22Rv1 (cell line): ENCODE results near the gene SIX4.

ENCODE experiments used
- H3K27ac ChIP-seq: fragments of 450-650 bp; 2 replicates; pipeline ENCODE4 v1.5.1; 2017
- ZFX ChIP-seq: fragments of 450-650 bp; IDR thresholded peaks from 2 replicates; pipeline ENCODE4 v1.6.1; 2017; ENCODE audit warnings: antibody characterized with exemption, borderline replicate concordance
- TF ChIP-seq, protein P1 (sequence below): fragments of 450-650 bp; IDR thresholded peaks from 2 replicates; pipeline ENCODE4 v1.5.1; 2017; ENCODE audit warnings: mild to moderate bottlenecking

Gene SIX4

DNA sequence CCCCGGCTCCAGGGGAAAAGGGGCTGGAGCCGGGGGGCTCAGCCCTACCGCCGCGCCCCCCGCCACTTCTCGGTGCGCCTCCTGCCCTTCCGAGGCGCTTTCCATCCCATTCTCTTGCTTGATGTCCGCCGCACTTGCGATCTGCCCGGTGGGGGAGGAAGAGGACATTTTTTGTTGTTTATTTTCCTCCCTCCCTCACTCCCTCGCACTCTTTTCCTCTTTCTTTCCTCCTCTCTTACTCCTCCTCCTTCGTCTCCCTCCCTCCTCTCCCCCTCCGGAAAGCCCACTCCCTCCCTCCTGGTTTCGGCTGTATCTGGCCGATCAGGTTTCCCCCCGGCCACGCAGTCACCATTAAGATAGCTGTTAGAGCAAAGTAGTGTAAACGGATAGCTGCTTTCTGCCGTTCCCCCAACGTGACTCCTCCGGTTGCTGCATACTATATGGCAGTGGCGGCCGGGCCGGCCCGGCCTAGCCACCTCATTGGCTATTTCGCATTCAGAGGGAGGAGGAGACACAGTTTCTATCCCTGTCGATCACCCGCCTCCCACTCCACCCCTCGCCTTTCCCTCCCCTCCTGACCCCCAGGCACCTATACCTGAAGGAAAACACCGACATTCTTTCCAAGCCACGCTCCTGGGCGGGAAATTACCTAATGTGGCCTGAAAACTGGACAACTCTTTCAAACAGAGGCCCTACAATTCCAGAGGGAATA lies at the start of gene SIX4:
TSS of gene SIX4 (minus strand) at position 445 of the 712 bp plus-strand sequence. CDS start at position 168, 277 bp downstream.
- no peak for TF ChIP-seq ZFX

DNA sequence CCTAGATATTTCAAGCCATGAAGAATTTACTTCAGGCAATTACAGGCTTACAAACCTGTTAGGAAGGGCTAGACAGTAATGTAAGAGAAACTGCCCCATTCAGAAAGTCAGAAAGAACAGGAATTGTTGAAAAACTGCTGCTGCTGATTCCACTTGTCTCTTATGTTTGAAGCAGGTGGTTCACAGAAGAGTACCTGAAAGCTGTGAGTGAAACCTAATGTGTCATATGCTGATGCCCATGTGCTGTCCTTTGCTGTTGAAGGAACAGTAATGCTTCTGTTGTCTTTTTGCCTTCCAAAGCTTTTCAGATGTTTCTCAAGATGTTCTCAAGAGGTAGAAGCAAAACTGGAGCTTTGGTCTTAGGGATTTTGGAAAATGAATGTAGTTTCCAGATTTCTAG lies 49.4 kb upstream of the SIX4 start:
- TF ChIP-seq, protein P1, sequence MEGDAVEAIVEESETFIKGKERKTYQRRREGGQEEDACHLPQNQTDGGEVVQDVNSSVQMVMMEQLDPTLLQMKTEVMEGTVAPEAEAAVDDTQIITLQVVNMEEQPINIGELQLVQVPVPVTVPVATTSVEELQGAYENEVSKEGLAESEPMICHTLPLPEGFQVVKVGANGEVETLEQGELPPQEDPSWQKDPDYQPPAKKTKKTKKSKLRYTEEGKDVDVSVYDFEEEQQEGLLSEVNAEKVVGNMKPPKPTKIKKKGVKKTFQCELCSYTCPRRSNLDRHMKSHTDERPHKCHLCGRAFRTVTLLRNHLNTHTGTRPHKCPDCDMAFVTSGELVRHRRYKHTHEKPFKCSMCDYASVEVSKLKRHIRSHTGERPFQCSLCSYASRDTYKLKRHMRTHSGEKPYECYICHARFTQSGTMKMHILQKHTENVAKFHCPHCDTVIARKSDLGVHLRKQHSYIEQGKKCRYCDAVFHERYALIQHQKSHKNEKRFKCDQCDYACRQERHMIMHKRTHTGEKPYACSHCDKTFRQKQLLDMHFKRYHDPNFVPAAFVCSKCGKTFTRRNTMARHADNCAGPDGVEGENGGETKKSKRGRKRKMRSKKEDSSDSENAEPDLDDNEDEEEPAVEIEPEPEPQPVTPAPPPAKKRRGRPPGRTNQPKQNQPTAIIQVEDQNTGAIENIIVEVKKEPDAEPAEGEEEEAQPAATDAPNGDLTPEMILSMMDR, result no peak
- TF ChIP-seq ZFX, result no peak
- H3K27ac ChIP-seq, result no peak overlapping the region

More for the DNA sequence above, at the start of gene SIX4:
- H3K27ac ChIP-seq, result peak within 1 kb of the TSS; percentile 91

DNA sequence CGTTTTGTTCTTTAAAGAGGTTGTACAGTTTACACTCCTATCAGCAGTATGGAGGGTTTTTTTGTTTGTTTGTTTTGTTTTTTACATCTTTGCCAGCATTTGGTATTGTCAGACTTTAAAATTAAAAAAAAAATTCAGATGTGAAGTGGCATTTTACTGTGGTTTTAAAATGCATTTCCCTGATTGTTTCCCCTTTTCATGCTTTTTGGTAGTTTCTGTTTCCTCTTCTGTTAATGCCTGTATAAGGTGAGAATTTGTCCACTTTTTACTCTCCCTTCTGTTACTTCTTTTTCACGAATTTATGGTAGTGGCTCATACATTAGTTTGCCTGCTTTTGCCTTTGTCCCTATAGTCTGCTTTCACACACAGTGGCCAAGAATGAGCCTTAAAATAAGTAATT lies 47.0 kb upstream of the SIX4 start:
- TF ChIP-seq ZFX, result no peak
- TF ChIP-seq, protein P1, result no peak
- H3K27ac ChIP-seq, result no peak overlapping the region

DNA sequence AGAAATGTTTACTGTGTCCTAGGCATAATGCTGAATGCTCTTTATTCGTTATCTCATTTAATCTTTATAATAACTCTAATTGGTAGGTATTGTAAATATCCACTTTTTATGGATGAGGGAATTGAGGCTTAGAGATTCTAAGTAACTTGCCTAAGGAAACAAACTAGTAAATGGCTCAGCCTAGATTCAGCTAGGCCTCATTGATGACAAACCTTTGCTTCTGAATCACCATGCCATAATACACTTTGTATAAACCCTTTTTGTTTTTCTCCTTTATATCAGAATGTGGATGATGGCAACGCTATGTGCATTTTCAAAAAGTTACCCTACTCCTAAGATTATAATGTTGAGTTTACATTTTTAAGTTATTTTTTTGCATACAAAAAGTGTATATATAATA lies 44.5 kb upstream of the SIX4 start:
- TF ChIP-seq, protein P1, result no peak
- no peak for TF ChIP-seq ZFX
- H3K27ac ChIP-seq, result no peak overlapping the region

DNA sequence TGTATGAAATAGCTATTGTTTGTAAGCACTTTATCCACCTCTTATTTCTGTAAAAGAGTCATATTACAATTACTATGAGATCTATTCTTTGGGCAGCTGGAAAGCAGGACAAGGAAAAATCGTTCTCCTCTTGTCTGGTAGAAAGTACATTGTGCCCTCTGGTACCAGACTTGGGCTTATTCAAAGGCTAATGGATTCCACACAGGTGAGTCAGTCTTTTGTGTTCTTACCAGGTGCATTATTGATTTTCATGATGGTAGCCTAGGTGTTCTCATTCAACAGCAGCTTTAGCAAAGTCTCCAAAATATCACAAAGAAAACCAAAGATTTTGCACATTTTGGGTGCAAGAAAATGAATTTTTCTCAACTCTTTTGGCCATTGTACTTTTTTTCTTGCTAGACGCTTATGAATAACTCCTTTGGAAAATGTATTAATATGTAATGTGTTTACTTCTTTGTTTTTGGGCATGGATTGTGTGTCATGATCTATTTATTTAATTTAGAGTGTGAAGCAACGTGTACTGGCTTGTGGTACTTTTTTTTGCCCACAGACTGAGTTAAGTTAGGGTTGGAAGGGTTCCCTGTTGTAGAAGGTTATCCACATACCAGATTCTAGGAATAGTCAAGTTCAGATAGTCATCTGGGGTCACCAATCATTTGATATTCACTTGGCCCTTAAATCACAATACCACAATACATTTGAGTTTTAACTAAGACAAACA lies 36.7 kb upstream of the SIX4 start:
- TF ChIP-seq ZFX, result no peak
- TF ChIP-seq, protein P1, result no peak
- H3K27ac ChIP-seq, result no peak overlapping the region

DNA sequence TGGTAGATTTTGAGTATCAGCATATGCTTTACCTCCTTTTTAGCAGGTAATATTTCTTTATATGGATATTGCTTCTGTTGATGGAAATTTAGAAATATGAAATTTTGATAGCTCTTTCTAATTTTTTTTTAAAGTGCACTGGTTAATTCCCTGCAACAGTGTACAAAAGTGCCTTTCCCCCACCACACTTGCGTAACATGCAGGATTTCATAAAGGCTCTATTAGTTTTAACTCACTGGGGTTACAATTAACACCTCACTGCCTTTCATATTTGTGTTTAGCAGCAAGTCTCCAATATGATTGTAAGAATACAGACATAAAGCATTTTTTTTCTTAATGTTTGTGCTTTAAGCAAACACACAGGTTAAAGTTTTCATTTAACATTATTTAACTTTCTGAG lies 36.1 kb upstream of the SIX4 start:
- H3K27ac ChIP-seq, result no peak overlapping the region
- no peak for TF ChIP-seq ZFX
- TF ChIP-seq, protein P1, result no peak

DNA sequence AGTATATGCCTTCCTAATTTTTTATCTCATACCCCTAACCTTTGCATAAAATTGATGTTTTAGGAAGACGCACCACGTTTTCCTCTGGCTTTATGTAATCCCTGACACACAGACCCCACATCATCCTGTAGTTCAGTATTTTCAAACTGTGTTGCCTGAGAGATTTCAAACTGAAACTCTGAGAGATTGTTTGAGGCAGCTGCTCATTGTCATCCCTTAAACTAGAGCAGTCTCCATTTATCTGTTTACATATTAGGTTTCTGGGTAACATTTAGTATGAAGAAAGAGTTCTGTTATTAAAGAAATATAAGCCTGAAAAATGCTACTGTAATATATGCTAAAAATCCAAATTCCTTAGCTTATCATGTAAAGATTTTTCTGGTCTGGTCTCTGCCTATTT lies 34.7 kb upstream of the SIX4 start:
- TF ChIP-seq, protein P1, result no peak
- TF ChIP-seq ZFX, result no peak
- no peak overlapping the region for H3K27ac ChIP-seq
